AG09319 (cell line): ENCODE results near the gene DCUN1D4.

Source experiments
- DNase-seq: peaks from one replicate; pipeline ENCODE4 v3.0.0-alpha.2; 2010; ENCODE audit warnings: low read depth; ENCODE audit errors: extremely low read depth
- CTCF ChIP-seq: IDR thresholded peaks from 2 replicates; pipeline ENCODE4 v1.5.1; 2011; ENCODE audit warnings: low read depth, mild to moderate bottlenecking, inconsistent platforms, low read length, moderate library complexity

DCUN1D4 gene

GRCh38 chr4:51855751-51856150 is 12.8 kb downstream of the DCUN1D4 start:
- TF ChIP-seq CTCF = no peak
- DNase-seq = no peak

- peak; percentile 69 for DNase-seq
Measured at GRCh38 chr4:51858605-51859202, 15.8 kb downstream of the DCUN1D4 start.

GRCh38 chr4:51859476-51860031 is 16.6 kb downstream of the DCUN1D4 start:
- TF ChIP-seq CTCF = no peak
- no peak for DNase-seq

More at GRCh38 chr4:51858605-51859202, 15.8 kb downstream of the DCUN1D4 start:
- no peak for TF ChIP-seq CTCF

- no peak for TF ChIP-seq CTCF
- DNase-seq = no peak
Measured at GRCh38 chr4:51862199-51862598, 19.2 kb downstream of the DCUN1D4 start.

GRCh38 chr4:51862781-51863180 is 19.8 kb downstream of the DCUN1D4 start:
- TF ChIP-seq CTCF = no peak
- DNase-seq = no peak

- DNase-seq = no peak
- no peak for TF ChIP-seq CTCF
Measured at GRCh38 chr4:51865717-51866116, 22.8 kb downstream of the DCUN1D4 start.

- DNase-seq = no peak
- no peak for TF ChIP-seq CTCF
Measured at GRCh38 chr4:51866835-51867234, 23.9 kb downstream of the DCUN1D4 start.
